Measurements from ENCODE around the gene NUDT16L1.

The NUDT16L1 gene

GRCh38 chr16:4683255-4684057, 9.9 kb upstream of the NUDT16L1 start:
- DNase-seq, result no peak

- DNase-seq, result no peak
These were observed 9.2 kb upstream of the NUDT16L1 start for GRCh38 chr16:4684058-4684715.

- DNase-seq, result no peak
These were observed 8.6 kb upstream of the NUDT16L1 start for GRCh38 chr16:4684763-4685162.

- no peak for DNase-seq
These were observed 8.1 kb upstream of the NUDT16L1 start for GRCh38 chr16:4685292-4685691.

GRCh38 chr16:4685776-4686496, 7.4 kb upstream of the NUDT16L1 start:
- DNase-seq, result no peak

GRCh38 chr16:4686497-4687210, 6.7 kb upstream of the NUDT16L1 start:
- DNase-seq, result no peak

- no peak for DNase-seq
These were observed 5.9 kb upstream of the NUDT16L1 start for GRCh38 chr16:4687416-4687815.

GRCh38 chr16:4687946-4688673, 5.3 kb upstream of the NUDT16L1 start:
- DNase-seq, result no peak

- DNase-seq, result no peak
These were observed 4.7 kb upstream of the NUDT16L1 start for GRCh38 chr16:4688674-4689045.

- no peak for DNase-seq
These were observed 4.2 kb upstream of the NUDT16L1 start for GRCh38 chr16:4689091-4689671.

- no peak for DNase-seq
These were observed 3.3 kb upstream of the NUDT16L1 start for GRCh38 chr16:4689864-4690704.

GRCh38 chr16:4690946-4691665, 2.3 kb upstream of the NUDT16L1 start:
- no peak for DNase-seq

- DNase-seq, result no peak
These were observed 1.5 kb upstream of the NUDT16L1 start for GRCh38 chr16:4691666-4692412.

GRCh38 chr16:4692460-4693295, 684 bp upstream of the NUDT16L1 start:
- DNase-seq, result no peak

- DNase-seq, result peak; percentile 55
These were observed 737 bp downstream of the NUDT16L1 start for GRCh38 chr16:4693956-4694641.

- no peak for DNase-seq
These were observed 1.5 kb downstream of the NUDT16L1 start for GRCh38 chr16:4694642-4695451.
